Fibroblast of mammary gland (primary cell): ENCODE data around the gene PCSK4.

Experiments
- DNase-seq: peaks from one replicate; pipeline ENCODE4 v3.0.0-alpha.2; 2010; ENCODE audit warnings: low read depth
- H3K4me3 ChIP-seq: 2 replicates; pipeline ENCODE4 v1.5.1; 2011; ENCODE audit warnings: low read depth, mild to moderate bottlenecking, low read length, moderate library complexity; ENCODE audit not compliant: control insufficient read depth
- CTCF ChIP-seq: conservative IDR thresholded peaks from 2 replicates; pipeline ENCODE4 v1.5.1; 2011; ENCODE audit warnings: low read depth, low read length, inconsistent platforms; ENCODE audit not compliant: control insufficient read depth, insufficient read depth

The PCSK4 gene

DNA sequence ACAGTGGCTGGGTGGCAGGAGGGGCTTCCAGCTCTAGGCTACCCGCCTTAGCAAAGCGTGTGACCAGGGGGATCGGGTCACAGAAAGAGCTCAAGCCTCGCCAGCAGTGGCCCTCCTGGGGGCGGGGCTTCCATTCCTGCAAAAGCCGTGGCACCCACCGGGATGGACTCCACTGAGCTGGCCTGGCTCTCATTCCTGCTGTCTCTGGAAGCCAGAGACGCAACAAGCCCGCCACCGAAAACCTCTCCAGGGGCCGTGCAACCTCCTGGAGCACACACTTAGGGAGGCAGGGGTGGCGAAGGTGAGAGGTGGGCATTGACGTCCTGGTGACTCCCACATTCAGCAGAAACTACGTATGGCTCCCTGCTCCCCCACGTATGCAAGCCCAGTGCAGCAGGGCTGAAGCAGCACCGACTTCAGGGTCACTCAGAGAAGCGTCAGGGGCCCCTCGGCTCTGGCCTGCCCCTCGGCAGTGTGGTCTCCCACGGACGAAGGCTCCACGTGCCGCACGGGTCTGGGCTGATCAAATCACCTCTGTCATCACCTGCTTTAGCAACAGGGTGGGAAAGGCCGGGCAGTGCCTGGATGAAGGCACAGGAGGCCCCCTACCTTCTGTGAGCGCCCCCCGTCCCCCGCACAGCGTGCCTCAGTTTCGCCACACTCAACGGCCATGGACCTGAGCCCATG, 14.3 kb downstream of the PCSK4 start:
- no peak for DNase-seq
- no peak for TF ChIP-seq CTCF
- H3K4me3 ChIP-seq: no peak overlapping the region

DNA sequence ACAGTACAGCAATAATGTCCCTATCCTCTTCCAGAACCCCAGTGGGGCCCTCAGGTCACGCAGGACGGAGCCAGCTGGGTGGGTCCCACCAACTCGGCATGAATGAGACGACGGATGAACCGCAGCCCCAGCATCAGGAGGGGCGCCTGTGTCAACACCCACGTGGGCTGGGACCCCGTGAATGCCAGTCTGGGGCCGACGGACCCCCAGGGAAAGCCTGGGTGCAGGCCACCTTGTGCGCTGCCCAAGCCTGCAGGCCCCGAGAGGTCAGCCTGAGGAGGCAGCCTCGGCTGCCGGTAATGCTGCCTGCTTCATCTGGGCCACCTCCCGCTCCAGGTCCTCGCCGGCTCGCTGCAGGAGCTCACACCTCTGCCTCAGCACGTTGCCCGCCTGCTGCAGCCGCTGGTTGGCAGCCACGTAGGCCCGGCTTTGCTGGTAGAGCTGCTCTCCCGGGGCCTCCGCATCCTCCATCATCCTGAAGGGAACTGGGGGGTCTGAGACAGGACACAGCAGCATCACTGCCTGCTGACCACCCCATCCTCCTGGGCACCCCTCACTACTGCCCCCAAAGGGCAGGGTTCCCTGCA, 15.3 kb downstream of the PCSK4 start:
- no peak for TF ChIP-seq CTCF
- DNase-seq: no peak
- no peak overlapping the region for H3K4me3 ChIP-seq

DNA sequence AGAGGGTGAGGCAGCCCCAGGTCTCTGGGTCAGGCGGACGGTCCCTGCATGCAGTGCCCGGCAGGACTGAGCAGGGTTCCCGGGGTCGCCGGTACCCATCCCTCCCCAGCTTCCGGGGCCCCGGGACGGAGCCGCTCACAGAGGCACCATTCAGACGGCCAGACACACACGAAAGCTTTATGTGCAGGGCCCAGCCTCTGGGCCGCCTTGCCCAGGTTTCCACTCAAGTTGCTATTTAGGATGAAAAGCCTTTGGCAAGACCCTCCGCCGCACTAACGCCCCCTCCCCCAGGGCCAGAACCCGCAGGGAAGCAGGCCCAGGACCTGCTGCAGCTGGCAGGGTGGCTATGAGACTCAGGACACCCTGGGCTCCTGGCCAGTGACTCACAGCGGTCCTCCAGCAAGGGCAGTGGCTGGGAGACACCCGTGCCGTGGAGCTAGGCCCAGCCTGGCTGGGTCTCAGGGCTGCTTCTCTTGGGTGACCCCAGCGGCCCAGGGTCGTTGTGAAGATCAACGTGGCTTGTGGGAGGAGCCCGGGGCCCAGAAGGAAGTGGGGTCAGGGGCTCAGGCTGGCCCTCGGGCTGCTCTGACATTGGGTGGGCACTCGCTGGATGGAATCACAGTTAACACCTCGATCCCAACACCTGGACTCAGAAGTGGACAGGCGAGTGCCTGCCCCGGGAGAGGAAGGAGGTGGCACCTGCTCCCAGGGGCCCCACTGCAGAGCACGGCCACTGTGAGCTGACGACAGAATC, 16.0 kb downstream of the PCSK4 start:
- peak; percentile 37 for DNase-seq
- no peak overlapping the region for H3K4me3 ChIP-seq
- no peak for TF ChIP-seq CTCF

- H3K4me3 ChIP-seq: no peak overlapping the region
- TF ChIP-seq CTCF: no peak
- no peak for DNase-seq
These were observed 16.9 kb downstream of the PCSK4 start for GRCh38 chr19:1473085-1473851.

- no peak for TF ChIP-seq CTCF
- H3K4me3 ChIP-seq: no peak overlapping the region
These were observed 17.7 kb downstream of the PCSK4 start for GRCh38 chr19:1472231-1473084.

More at GRCh38 chr19:1472231-1473084, 17.7 kb downstream of the PCSK4 start:
- no peak for DNase-seq
